Peyer's patch (tissue), 4 donors: Measurements from ENCODE around the gene RNF123. TPM values are rescaled to one million over a fixed set of nuclear protein-coding genes. Genes with fewer than 3 reads are reported as not detected.

Experiments used
- DNase-seq, 3 donors: peaks; one replicate each; pipeline ENCODE4 v3.0.0-alpha.2; 2017 to 2019
- H3K27ac ChIP-seq, 4 donors: fragments of 200-600 bp; sonication (generic); one replicate each; pipeline ENCODE4 v1.5.1; 2016 to 2019
- H3K27me3 ChIP-seq, 2 donors: fragments of 200-600 bp; sonication (generic); one replicate each; pipeline ENCODE4 v1.5.1; 2019
- H3K36me3 ChIP-seq, 3 donors: fragments of 200-600 bp; sonication (generic); one replicate each; pipeline ENCODE4 v1.5.1; 2016 to 2019
- H3K4me1 ChIP-seq, 4 donors: fragments of 200-600 bp; sonication (generic); one replicate each; pipeline ENCODE4 v1.5.1; 2016 to 2019
- H3K4me3 ChIP-seq, 4 donors: fragments of 200-600 bp; sonication (generic); 1 replicate in 3 of 4; 2 replicates in 1 of 4; pipeline ENCODE4 v1.5.1; 2016 to 2019; ENCODE audit warnings: mild to moderate bottlenecking in 1 of 4
- H3K9me3 ChIP-seq, 4 donors: fragments of 200-600 bp; sonication (generic); one replicate each; pipeline ENCODE4 v1.5.1; 2016 to 2019; ENCODE audit warnings: mild to moderate bottlenecking in 1 of 4
- CTCF ChIP-seq, 6 experiments: fragments of 450-650 bp in 4 of 6; fragments of 200-600 bp in 2 of 6; sonication (generic) in 1 of 6; IDR thresholded peaks; one replicate each; pipeline ENCODE4 v1.5.1; 2017 to 2019; ENCODE audit warnings: antibody characterized with exemption in 6 of 6, mild to moderate bottlenecking in 3 of 6, moderate library complexity in 1 of 6
- POLR2A ChIP-seq, 2 donors: fragments of 450-650 bp; IDR thresholded peaks; one replicate each; pipeline ENCODE4 v1.5.1; 2017; ENCODE audit warnings: antibody characterized with exemption in 2 of 2, mild to moderate bottlenecking in 2 of 2, moderate library complexity in 2 of 2
- total RNA-seq, 4 donors: library from RNA; depleted of rRNA; stranded (reverse); fragments of >200 nt; gene quantifications; one replicate each; pipeline ENCODE4 v1.1.0, GENCODE V29; 2016

Gene RNF123
- total RNA-seq, 4 donors from 2014 or later = 74.3 to 101 (median 84.3) TPM

- H3K27ac ChIP-seq = peak overlapping the region in 3 of 4 donors; percentile 98 to 100 (median 99)
- TF ChIP-seq CTCF (IDR thresholded peaks at IDR 0.05) (no peak), POLR2A (IDR thresholded peaks at IDR 0.05) (no peak)
- peaks cover 3 to 75% (median 15%) of the 10 kb centered on the region in 4 donors for H3K4me1 ChIP-seq
- no peaks in the 10 kb centered on the region for H3K27me3 ChIP-seq
- peak overlapping the region in 1 of 4 donors; percentile 98 for H3K4me3 ChIP-seq
- DNase-seq = peak in 1 of 3 donors; percentile 47
- peaks cover 0 to 30% (median 0%) of the 10 kb centered on the region in 3 donors for H3K36me3 ChIP-seq
- H3K9me3 ChIP-seq = no peaks in the 10 kb centered on the region
These were observed 32.8 kb downstream of the RNF123 start for GRCh38 chr3:49721896-49722781.

GRCh38 chr3:49722896-49723295 lies 33.5 kb downstream of the RNF123 start:
- Histone ChIP-seq H3K27me3 (no peaks in the 10 kb centered on the region), H3K36me3 (peaks cover 0 to 37% (median 0%) of the 10 kb centered on the region in 3 donors), H3K4me3 (peak overlapping the region; percentile 83 to 99 (median 98)), H3K9me3 (no peaks in the 10 kb centered on the region), H3K4me1 (peaks cover 3 to 75% (median 15%) of the 10 kb centered on the region in 4 donors), H3K27ac (peak overlapping the region; percentile 96 to 100 (median 98))
- DNase-seq = no peak
- no peak for TF ChIP-seq POLR2A (IDR thresholded peaks at IDR 0.05)
- TF ChIP-seq CTCF (IDR thresholded peaks at IDR 0.05) = no peak

GRCh38 chr3:49723296-49723627 lies 33.9 kb downstream of the RNF123 start:
- H3K27me3 ChIP-seq = no peaks in the 10 kb centered on the region
- peaks cover 3 to 73% (median 15%) of the 10 kb centered on the region in 4 donors for H3K4me1 ChIP-seq
- DNase-seq = peak; percentile 74 to 90 (median 90)
- peak overlapping the region; percentile 96 to 100 (median 98) for H3K27ac ChIP-seq
- H3K36me3 ChIP-seq = peaks cover 0 to 40% (median 0%) of the 10 kb centered on the region in 3 donors
- peak overlapping the region; percentile 83 to 99 (median 98) for H3K4me3 ChIP-seq
- peak in 1 of 2 donors; percentile 40 for TF ChIP-seq POLR2A (IDR thresholded peaks at IDR 0.05)
- no peak for TF ChIP-seq CTCF (IDR thresholded peaks at IDR 0.05)
- no peaks in the 10 kb centered on the region for H3K9me3 ChIP-seq

- Histone ChIP-seq H3K4me3 (peak within 1 kb of the TSS; percentile 83 to 99 (median 98)), H3K36me3 (peaks cover 0 to 44% (median 0%) of the 10 kb centered on the region in 3 donors)
- no peak for TF ChIP-seq CTCF (IDR thresholded peaks at IDR 0.05)
- TF ChIP-seq POLR2A (IDR thresholded peaks at IDR 0.05) = peak; percentile 61 to 80
These were observed 34.5 kb downstream of the RNF123 start, which contains the start of gene GMPPB for GRCh38 chr3:49723628-49724551. Gene GMPPB, minus strand, starts transcription at chr3:49723951. Its CDS starts 225 bp downstream, at chr3:49723726.

GRCh38 chr3:49724586-49724985 lies 35.2 kb downstream of the RNF123 start:
- Histone ChIP-seq H3K27ac (peak overlapping the region; percentile 96 to 100 (median 98)), H3K36me3 (peaks cover 0 to 51% (median 0%) of the 10 kb centered on the region in 3 donors), H3K4me3 (peak overlapping the region; percentile 83 to 99 (median 98)), H3K9me3 (no peaks in the 10 kb centered on the region), H3K27me3 (no peaks in the 10 kb centered on the region), H3K4me1 (peaks cover 3 to 63% (median 11%) of the 10 kb centered on the region in 4 donors)
- TF ChIP-seq POLR2A (IDR thresholded peaks at IDR 0.05) = no peak
- TF ChIP-seq CTCF (IDR thresholded peaks at IDR 0.05) = no peak
- DNase-seq = peak; percentile 34 to 61 (median 57)

More at GRCh38 chr3:49723628-49724551, 34.5 kb downstream of the RNF123 start, which contains the start of gene GMPPB:
- peak; percentile 95 to 99 (median 98) for DNase-seq
- peak within 1 kb of the TSS; percentile 96 to 100 (median 98) for H3K27ac ChIP-seq
- peaks cover 3 to 66% (median 13%) of the 10 kb centered on the region in 4 donors for H3K4me1 ChIP-seq
- H3K27me3 ChIP-seq = no peaks in the 10 kb centered on the region
- H3K9me3 ChIP-seq = no peaks in the 10 kb centered on the region
